Spinal cord (tissue), 10 donors: ENCODE data around the gene SPOCK3. TPM values are rescaled to one million over a fixed set of nuclear protein-coding genes. Genes with fewer than 3 reads are reported as not detected.

Source experiments
- DNase-seq, 6 donors: peaks; one replicate each; pipeline versions ENCODE4 v3.0.0 to v3.0.0-alpha.2; 2013 to 2015; ENCODE audit warnings: low spot score in 6 of 6, low read depth in 4 of 6
- H3K27ac ChIP-seq: one replicate; pipeline ENCODE4 v1.5.1; 2013; ENCODE audit warnings: low read depth, low read length, control low read depth
- H3K27me3 ChIP-seq: one replicate; pipeline ENCODE4 v1.6.1; 2013; ENCODE audit warnings: low read length; ENCODE audit not compliant: control insufficient read depth, insufficient read depth
- H3K36me3 ChIP-seq: one replicate; pipeline ENCODE4 v1.6.1; 2013; ENCODE audit warnings: low read length; ENCODE audit not compliant: control insufficient read depth, insufficient read depth
- H3K4me1 ChIP-seq: one replicate; pipeline ENCODE4 v1.6.1; 2013; ENCODE audit warnings: low read length; ENCODE audit not compliant: control insufficient read depth, insufficient read depth
- H3K4me3 ChIP-seq: one replicate; pipeline ENCODE4 v1.5.1; 2013; ENCODE audit warnings: low read depth, low read length, control low read depth
- H3K9me3 ChIP-seq: one replicate; pipeline ENCODE4 v1.6.1; 2013; ENCODE audit warnings: low read length; ENCODE audit not compliant: control insufficient read depth, insufficient read depth
- WGBS: methylation state at CpG from one replicate; pipeline ENCODE4 v1.1.5; 2013; ENCODE audit warnings: missing lambda C conversion rate; ENCODE audit not compliant: insufficient coverage; 5-methylcytosine and 5-hydroxymethylcytosine counted together
- polyA plus RNA-seq, 2 donors: library from polyadenylated mRNA; unstranded; fragments of 120-200 nt; gene quantifications; one replicate each; pipeline ENCODE4 v1.2.1, GENCODE V29; 2013; ENCODE audit not compliant: insufficient read length in 2 of 2
- total RNA-seq, 2 donors: library from RNA; depleted of rRNA in 1 of 2; stranded (reverse); fragments of 120-200 nt in 1 of 2; fragments of >200 nt in 1 of 2; gene quantifications; one replicate each; pipeline versions ENCODE4 v1.2.3 to v1.2.4, GENCODE V29; 2013 to 2014
- donor health status: healthy.

The SPOCK3 gene
- total and polyA plus RNA-seq, 4 donors = 21.3 to 139 (median 86.1) TPM

DNA sequence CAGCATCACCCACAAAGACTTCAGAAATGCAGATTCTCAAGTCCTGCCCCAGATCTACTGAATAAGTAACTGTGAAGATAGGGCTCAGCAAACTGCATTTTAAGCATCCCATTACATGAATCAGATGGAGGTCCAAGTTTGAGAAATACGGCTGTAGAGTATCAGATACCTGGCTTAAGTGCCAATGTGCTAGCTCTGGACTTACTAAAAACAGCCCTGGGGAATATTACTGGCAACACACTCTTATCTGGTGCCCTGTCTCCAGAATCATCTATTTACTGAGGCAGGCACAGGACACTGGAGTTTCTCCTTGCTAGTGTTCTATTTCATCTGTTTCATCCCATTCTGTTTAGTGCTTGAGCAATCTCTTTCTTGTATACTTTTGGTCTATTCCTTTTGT lies 105.1 kb downstream of the SPOCK3 start:
- Histone ChIP-seq H3K4me1 (no peaks in the 10 kb centered on the region), H3K4me3 (no peak overlapping the region), H3K27ac (no peak overlapping the region), H3K27me3 (no peaks in the 10 kb centered on the region), H3K36me3 (no peaks in the 10 kb centered on the region), H3K9me3 (no peaks in the 10 kb centered on the region)
- 100% methylated on average over 1 of the region's 1 CpG for WGBS
- no peak for DNase-seq

DNA sequence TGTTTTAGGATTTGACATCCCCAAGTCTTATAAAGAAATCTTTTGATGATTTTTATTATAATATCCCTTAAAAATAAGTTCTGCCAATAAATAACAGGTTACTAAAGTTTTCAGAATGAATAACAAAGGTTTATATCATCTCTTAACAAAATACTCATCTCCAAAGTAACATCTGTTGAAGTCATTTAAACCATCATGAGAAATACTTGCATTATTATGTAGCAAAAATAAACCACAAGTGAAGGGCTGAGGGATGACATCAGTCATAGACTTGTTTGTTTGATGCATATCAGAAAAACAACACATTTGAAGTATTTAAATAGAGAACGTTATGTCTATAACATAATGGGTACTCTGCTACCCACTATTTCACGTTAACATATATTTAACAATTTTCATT lies 114.9 kb downstream of the SPOCK3 start:
- Histone ChIP-seq H3K27ac (no peak overlapping the region), H3K4me1 (no peaks in the 10 kb centered on the region), H3K4me3 (no peak overlapping the region), H3K27me3 (no peaks in the 10 kb centered on the region), H3K36me3 (no peaks in the 10 kb centered on the region), H3K9me3 (no peaks in the 10 kb centered on the region)
- WGBS = no CpG with 5 or more reads among the region's 2 CpGs
- no peak for DNase-seq

DNA sequence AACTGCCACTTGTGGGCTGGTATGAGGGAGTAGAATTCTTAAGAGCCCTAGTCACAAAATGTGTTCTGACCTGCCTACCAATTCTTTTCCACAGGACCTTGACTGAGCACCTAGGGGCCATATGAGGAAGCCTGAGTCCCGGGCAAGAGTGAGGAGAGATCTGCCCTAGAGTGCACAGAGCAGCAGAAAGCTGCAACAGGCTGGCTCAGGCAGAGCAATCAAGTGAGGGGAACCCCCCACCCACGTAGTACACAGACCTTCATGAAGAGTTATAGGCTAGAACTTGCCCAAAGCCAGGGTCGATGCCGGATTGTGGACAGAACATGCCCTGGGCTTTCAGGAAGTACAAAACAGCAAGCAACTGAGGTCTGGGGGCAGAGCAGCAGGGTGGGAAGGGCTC lies 117.0 kb downstream of the SPOCK3 start:
- H3K4me1 ChIP-seq = no peaks in the 10 kb centered on the region
- H3K4me3 ChIP-seq = no peak overlapping the region
- H3K27me3 ChIP-seq = no peaks in the 10 kb centered on the region
- no peaks in the 10 kb centered on the region for H3K9me3 ChIP-seq
- no peak for DNase-seq
- no peaks in the 10 kb centered on the region for H3K36me3 ChIP-seq
- H3K27ac ChIP-seq = no peak overlapping the region
- 73% methylated on average over 4 of the region's 4 CpGs for WGBS

DNA sequence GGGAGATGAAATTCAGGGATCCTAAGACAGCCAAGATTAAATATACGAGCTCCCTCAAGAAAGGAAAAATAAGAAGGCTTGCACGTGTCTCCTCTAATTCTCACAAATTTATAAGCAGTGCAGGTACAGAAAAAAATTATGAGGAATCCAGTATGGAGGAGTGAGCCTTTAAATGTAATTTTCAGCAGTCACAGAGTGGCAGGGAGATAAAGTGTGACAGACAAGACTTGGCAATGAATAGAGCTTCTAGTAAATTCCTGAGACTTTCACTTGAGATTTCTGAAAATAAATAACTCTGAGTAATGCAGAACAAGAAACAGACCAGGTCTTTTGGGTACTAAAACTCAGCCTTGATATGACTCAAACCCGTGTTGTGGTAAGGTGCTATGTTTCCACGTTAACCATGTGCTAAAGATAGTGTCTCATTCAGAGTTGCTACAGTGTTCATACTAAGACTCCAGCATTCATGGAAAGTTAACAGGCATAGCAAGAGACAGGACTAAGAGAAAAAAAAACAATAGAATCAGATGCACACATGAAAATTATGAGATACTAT lies 119.8 kb downstream of the SPOCK3 start:
- peak in 1 of 6 donors; percentile 13 for DNase-seq
- H3K27me3 ChIP-seq = no peaks in the 10 kb centered on the region
- no peak overlapping the region for H3K27ac ChIP-seq
- no peak overlapping the region for H3K4me3 ChIP-seq
- H3K9me3 ChIP-seq = no peaks in the 10 kb centered on the region
- H3K36me3 ChIP-seq = no peaks in the 10 kb centered on the region
- WGBS = 78% methylated on average over 2 of the region's 4 CpGs
- H3K4me1 ChIP-seq = no peaks in the 10 kb centered on the region

DNA sequence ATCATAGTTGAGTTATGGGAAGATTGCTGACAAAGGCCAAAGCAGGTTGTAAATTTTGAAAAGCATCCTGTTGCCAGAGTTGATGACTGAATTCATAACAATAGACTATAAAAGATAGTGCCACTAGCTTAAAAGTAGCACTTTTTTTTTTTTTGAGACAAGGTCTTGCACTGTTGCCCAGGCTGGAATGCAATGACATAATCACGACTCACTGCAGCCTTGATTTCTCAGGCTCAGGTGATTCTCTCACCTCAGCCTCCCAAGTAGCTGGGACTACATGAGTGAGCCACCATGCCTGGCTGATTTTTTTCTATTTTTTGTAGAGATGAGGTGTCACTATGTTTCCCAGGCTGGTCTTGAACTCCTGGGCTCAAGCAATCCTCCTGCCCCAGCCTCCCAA lies 122.7 kb downstream of the SPOCK3 start:
- Histone ChIP-seq H3K9me3 (peaks cover 2% of the 10 kb centered on the region), H3K27ac (no peak overlapping the region), H3K4me3 (no peak overlapping the region), H3K4me1 (no peaks in the 10 kb centered on the region), H3K36me3 (no peaks in the 10 kb centered on the region), H3K27me3 (no peaks in the 10 kb centered on the region)
- WGBS = 100% methylated on average over 1 of the region's 1 CpG
- DNase-seq = no peak

DNA sequence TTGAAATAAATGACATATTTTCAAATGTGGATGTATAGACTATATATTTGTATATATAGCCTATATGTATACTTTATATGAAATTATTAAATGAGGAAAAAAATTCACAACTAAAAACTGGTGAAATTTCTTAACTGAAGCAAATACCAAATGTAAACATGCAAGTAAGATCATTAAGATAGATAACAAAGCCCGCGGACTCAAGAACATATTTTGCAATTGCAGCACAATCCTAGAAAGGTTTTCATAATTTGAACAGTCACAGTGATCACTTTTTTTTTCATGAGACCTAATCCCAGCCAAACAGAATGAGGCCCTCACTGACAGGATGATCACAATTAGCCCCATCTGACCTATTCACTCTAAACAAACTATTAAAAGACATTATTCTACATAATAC lies 123.2 kb downstream of the SPOCK3 start:
- Histone ChIP-seq H3K9me3 (peaks cover 2% of the 10 kb centered on the region), H3K36me3 (no peaks in the 10 kb centered on the region), H3K4me1 (no peaks in the 10 kb centered on the region), H3K27ac (no peak overlapping the region), H3K27me3 (no peaks in the 10 kb centered on the region), H3K4me3 (no peak overlapping the region)
- 100% methylated on average over 2 of the region's 2 CpGs for WGBS
- no peak for DNase-seq

DNA sequence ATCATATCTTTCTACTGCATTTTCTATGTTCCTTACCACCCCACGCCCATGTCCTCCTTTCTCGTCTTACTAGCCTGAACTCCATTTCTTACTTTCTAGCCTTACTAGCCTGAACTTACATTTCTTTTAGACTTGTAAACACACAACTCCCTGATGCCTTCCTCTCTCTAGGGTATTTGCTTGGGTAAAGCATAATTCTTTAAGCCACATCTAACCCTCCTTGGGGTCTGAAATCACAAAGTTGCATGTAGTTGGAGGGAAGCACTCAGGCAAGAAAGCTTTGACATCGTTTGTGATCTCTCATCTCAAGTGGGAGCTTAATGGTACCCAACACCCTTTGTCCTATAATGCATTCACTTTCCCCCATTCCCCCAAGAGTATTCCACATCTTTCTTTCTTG lies 124.4 kb downstream of the SPOCK3 start:
- Histone ChIP-seq H3K4me3 (no peak overlapping the region), H3K27me3 (no peaks in the 10 kb centered on the region), H3K4me1 (no peaks in the 10 kb centered on the region), H3K36me3 (no peaks in the 10 kb centered on the region), H3K27ac (no peak overlapping the region), H3K9me3 (peaks cover 2% of the 10 kb centered on the region)
- DNase-seq = no peak
- 71% methylated on average over 2 of the region's 3 CpGs for WGBS

DNA sequence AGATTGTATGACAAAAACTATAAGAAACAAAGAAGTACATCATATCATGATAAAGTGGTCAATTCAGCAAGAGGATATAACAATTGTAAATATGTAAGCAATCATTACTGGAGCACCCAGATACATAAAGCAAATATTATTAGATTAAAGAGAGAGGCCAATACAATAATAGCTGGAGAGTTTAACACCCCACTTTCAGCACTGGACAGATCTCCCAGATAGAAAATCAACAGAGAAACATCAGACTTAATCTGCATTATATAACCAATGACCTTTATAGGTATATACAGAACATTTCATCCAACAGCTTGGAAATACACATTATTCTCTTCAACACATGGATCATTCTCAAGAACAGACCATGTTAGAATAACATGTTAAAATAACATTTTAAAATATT lies 128.4 kb downstream of the SPOCK3 start:
- no peaks in the 10 kb centered on the region for H3K27me3 ChIP-seq
- H3K27ac ChIP-seq = no peak overlapping the region
- no peaks in the 10 kb centered on the region for H3K4me1 ChIP-seq
- peaks cover 2% of the 10 kb centered on the region for H3K9me3 ChIP-seq
- DNase-seq = no peak
- H3K4me3 ChIP-seq = no peak overlapping the region
- H3K36me3 ChIP-seq = no peaks in the 10 kb centered on the region

DNA sequence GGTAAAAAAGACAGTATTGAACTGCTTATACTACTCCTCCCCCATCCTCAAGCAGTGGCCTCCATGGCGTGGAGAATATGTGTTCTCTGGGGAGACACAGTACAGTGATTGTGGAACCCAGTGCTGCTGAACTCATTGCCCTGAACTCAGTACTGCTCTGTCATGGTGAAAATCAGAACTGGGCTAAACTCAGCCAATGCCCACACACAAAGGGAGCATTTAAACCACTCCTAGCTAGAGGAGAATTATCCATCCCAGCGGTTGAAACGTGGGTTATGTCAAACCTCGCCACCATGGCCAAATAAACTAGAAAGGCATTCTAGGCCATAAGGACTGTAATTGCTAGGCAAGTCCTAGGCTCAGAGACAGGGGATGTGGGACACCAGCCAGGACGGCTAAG lies 131.8 kb downstream of the SPOCK3 start:
- DNase-seq = no peak
- Histone ChIP-seq H3K36me3 (no peaks in the 10 kb centered on the region), H3K27ac (no peak overlapping the region), H3K9me3 (no peaks in the 10 kb centered on the region), H3K4me3 (no peak overlapping the region), H3K27me3 (no peaks in the 10 kb centered on the region), H3K4me1 (no peaks in the 10 kb centered on the region)
- WGBS = 100% methylated on average over 4 of the region's 5 CpGs

DNA sequence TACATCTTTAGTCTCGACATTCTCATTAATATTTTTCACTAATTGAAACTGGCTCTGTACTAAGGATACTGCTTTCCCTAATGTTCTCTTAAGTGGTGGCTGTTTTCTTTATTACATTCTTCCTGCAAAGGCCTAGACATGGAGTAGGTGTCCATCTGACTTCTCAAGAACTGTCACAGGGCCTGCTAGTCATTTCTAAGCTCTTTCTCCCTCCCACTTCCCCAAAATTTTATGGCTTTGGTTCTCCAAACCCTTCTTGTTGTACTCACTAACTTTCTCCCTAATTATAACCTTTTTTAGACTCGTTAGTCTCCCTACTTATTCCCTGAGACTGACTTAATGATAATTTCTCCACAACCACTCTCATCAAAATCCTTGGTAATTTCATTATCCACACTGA lies 133.3 kb downstream of the SPOCK3 start:
- H3K4me3 ChIP-seq = no peak overlapping the region
- no peaks in the 10 kb centered on the region for H3K36me3 ChIP-seq
- H3K27ac ChIP-seq = no peak overlapping the region
- no peak for DNase-seq
- H3K27me3 ChIP-seq = no peaks in the 10 kb centered on the region
- 77% methylated on average over 1 of the region's 2 CpGs for WGBS
- no peaks in the 10 kb centered on the region for H3K4me1 ChIP-seq
- H3K9me3 ChIP-seq = no peaks in the 10 kb centered on the region
